Astrocyte (in vitro differentiated cells and primary cell): ENCODE measurements around the gene C18orf54. TPM values are rescaled to one million over a fixed set of nuclear protein-coding genes. Genes with fewer than 3 reads are reported as not detected.

Experiments used
- DNase-seq: peaks from one replicate; pipeline ENCODE4 v3.0.0-alpha.2; 2010; ENCODE audit warnings: low read depth
- FAIRE-seq: peaks from 2 replicates; lab custom pipeline; 2011; peaks lifted over from hg19 to GRCh38; lab: Jason Lieb, UNC
- H2AFZ ChIP-seq: 2 replicates; pipeline ENCODE4 v1.6.0; 2012; ENCODE audit warnings: low read depth, low read length, inconsistent platforms
- H3K27ac ChIP-seq: 2 replicates; pipeline ENCODE4 v1.5.1; 2011; ENCODE audit warnings: low read depth, low read length, inconsistent platforms
- H3K27me3 ChIP-seq: 2 replicates; pipeline ENCODE4 v1.6.0; 2011; ENCODE audit warnings: low read length, inconsistent platforms; ENCODE audit not compliant: insufficient read depth
- H3K36me3 ChIP-seq: 2 replicates; pipeline ENCODE4 v1.5.1; 2011; ENCODE audit warnings: low read length, inconsistent platforms; ENCODE audit not compliant: insufficient read depth
- H3K4me1 ChIP-seq: 2 replicates; pipeline ENCODE4 v1.5.1; 2011; ENCODE audit warnings: low read length, inconsistent platforms; ENCODE audit not compliant: insufficient read depth
- H3K4me2 ChIP-seq: 2 replicates; pipeline ENCODE4 v1.6.0; 2012; ENCODE audit warnings: low read length, inconsistent platforms
- H3K4me3 ChIP-seq: 2 replicates; pipeline ENCODE4 v1.5.1; 2011; ENCODE audit warnings: low read depth, mild to moderate bottlenecking, low read length, inconsistent platforms; ENCODE audit not compliant: insufficient read depth
- H3K79me2 ChIP-seq: 2 replicates; pipeline ENCODE4 v1.6.0; 2012; ENCODE audit warnings: mild to moderate bottlenecking, low read length, inconsistent platforms; ENCODE audit not compliant: insufficient read depth
- H3K9ac ChIP-seq: 2 replicates; pipeline ENCODE4 v1.6.0; 2012; ENCODE audit warnings: mild to moderate bottlenecking, low read length, inconsistent platforms
- H3K9me3 ChIP-seq: 2 replicates; pipeline ENCODE4 v1.5.1; 2012; ENCODE audit warnings: low read depth, mild to moderate bottlenecking, low read length, inconsistent platforms; ENCODE audit not compliant: insufficient read depth
- H4K20me1 ChIP-seq: 2 replicates; pipeline ENCODE4 v1.6.0; 2012; ENCODE audit warnings: low read length, inconsistent platforms; ENCODE audit not compliant: insufficient read depth
- H3K27ac Mint-ChIP-seq: one replicate; pipeline ENCODE4 v1.8.0; 2021; ENCODE audit warnings: mild to moderate bottlenecking, mixed read lengths; ENCODE audit not compliant: unreplicated experiment
- H3K27me3 Mint-ChIP-seq: one replicate; pipeline ENCODE4 v1.8.0; 2021; ENCODE audit warnings: low read depth, mixed read lengths; ENCODE audit not compliant: unreplicated experiment
- H3K36me3 Mint-ChIP-seq: one replicate; pipeline ENCODE4 v1.8.0; 2021; ENCODE audit warnings: low read depth, mixed read lengths; ENCODE audit not compliant: unreplicated experiment
- H3K4me1 Mint-ChIP-seq: one replicate; pipeline ENCODE4 v1.8.0; 2021; ENCODE audit warnings: low read depth, mixed read lengths; ENCODE audit not compliant: unreplicated experiment
- H3K4me3 Mint-ChIP-seq: one replicate; pipeline ENCODE4 v1.8.0; 2021; ENCODE audit warnings: mild to moderate bottlenecking, moderate library complexity, mixed read lengths; ENCODE audit not compliant: unreplicated experiment
- H3K9me3 Mint-ChIP-seq: one replicate; pipeline ENCODE4 v1.8.0; 2021; ENCODE audit warnings: mild to moderate bottlenecking, mixed read lengths; ENCODE audit not compliant: unreplicated experiment
- CTCF ChIP-seq: IDR thresholded peaks from 2 replicates; pipeline ENCODE4 v1.5.1; 2011; ENCODE audit warnings: low read depth, mild to moderate bottlenecking, inconsistent platforms, low read length, moderate library complexity; ENCODE audit not compliant: insufficient read depth
- EZH2 ChIP-seq: IDR thresholded peaks from 2 replicates; pipeline ENCODE4 v1.6.1; 2012; ENCODE audit warnings: mild to moderate bottlenecking, low read length, inconsistent platforms; ENCODE audit not compliant: insufficient read depth
- total RNA-seq: library from RNA; stranded (reverse); gene quantifications from 2 replicates; pipeline ENCODE4 v1.2.1, GENCODE V29; 2021

Gene C18orf54
- total RNA-seq, 1 donor from 2014 or later = 10.2 TPM

DNA sequence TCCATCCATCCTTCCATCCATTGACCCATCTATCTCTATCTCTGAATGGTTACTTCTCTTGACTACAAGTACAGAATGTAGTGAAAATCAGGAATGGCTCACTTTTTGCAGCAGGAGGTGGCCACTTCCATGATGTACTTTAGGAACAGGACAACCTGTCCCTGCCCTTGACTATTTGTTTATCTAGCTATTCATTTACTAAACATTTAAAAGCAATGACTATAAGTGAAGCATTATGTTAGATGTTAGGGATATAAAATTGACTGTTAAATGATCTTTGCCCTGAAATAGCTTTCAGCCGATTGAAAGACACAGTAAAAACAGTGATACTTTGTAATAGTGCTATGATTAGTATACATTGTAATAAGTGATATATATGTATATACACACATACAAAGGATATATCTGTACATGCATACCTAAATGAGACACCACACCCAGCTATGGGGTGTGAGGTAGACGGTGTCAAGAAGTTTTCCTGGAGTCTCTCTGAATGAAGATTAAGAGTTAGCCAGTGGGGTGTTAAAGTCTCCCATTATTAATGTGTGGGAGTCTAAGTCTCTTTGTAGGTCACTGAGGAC lies 68.5 kb downstream of the C18orf54 start:
- H3K9me3 ChIP-seq = no peaks in the 10 kb centered on the region
- H3K9ac ChIP-seq = no peak overlapping the region
- Mint-ChIP-seq H3K4me1 (no peaks in the 10 kb centered on the region), H3K9me3 (no peaks in the 10 kb centered on the region), H3K36me3 (no peaks in the 10 kb centered on the region), H3K27me3 (no peaks in the 10 kb centered on the region), H3K27ac (no peak overlapping the region), H3K4me3 (no peak overlapping the region)
- TF ChIP-seq CTCF (no peak), EZH2 (no peak)
- H3K4me3 ChIP-seq = no peak overlapping the region
- H2AFZ ChIP-seq = no peak overlapping the region
- H3K79me2 ChIP-seq = no peaks in the 10 kb centered on the region
- no peak for DNase-seq
- H3K4me2 ChIP-seq = no peak overlapping the region
- FAIRE-seq = no peak
- no peaks in the 10 kb centered on the region for H3K4me1 ChIP-seq
- H3K27me3 ChIP-seq = no peaks in the 10 kb centered on the region
- H3K27ac ChIP-seq = no peak overlapping the region
- H4K20me1 ChIP-seq = no peaks in the 10 kb centered on the region
- no peaks in the 10 kb centered on the region for H3K36me3 ChIP-seq

Other genes starting within 250 kb of the C18orf54 start
- 53.1 and 59.1 TPM in 2 replicates for gene MBD2, start 133.2 kb upstream of the C18orf54 start, total RNA-seq
- 20.4 and 20.5 TPM in 2 replicates for gene POLI, start 88.4 kb upstream of the C18orf54 start, total RNA-seq
- gene STARD6, start within 50 bp of the C18orf54 start, total RNA-seq = not detected in 2 replicates
- gene DYNAP, start 233.3 kb downstream of the C18orf54 start, total RNA-seq = not detected in 2 replicates